HepG2 (cell line): Measurements from ENCODE around the gene PPIL6. TPM values are rescaled to one million over a fixed set of nuclear protein-coding genes. Genes with fewer than 3 reads are reported as not detected.

Experiments
- ATAC-seq: fragments of 200-7000 bp; cut with Tn5 transposase; 3 replicates; pipeline ENCODE4 v1.9.1; 2020; ENCODE audit warnings: mild to moderate bottlenecking, moderate library complexity
- BruUV-seq: library from RNA; stranded (reverse); fragments of 400-500 nt; replicated peaks from 2 replicates; lab custom pipeline; 2021; lab: Mats Ljungman, UMichigan
- CTCF ChIA-PET: fragments of 300-600 bp; formaldehyde crosslinking; extraction: SDS; loops from one replicate; lab custom pipeline; 2021; ENCODE audit warnings: low total read pairs, inconsistent platforms, low intra/inter-chr PET ratio; lab: Yijun Ruan, JAX
- POLR2A ChIA-PET: fragments of 350-600 bp; sonication (Branson Sonifier 250); formaldehyde crosslinking; loops from one replicate; lab custom pipeline; 2020; ENCODE audit warnings: antibody characterized with exemption, inconsistent platforms; lab: Yijun Ruan, JAX
- DNase-seq: peaks from one replicate; pipeline ENCODE4 v3.0.0-alpha.2; 2015; ENCODE audit warnings: low spot score
- FAIRE-seq: peaks from 3 replicates; lab custom pipeline; 2011; peaks lifted over from hg19 to GRCh38; lab: Jason Lieb, UNC
- H2AFZ ChIP-seq: one replicate; pipeline ENCODE4 v1.6.1; 2011; ENCODE audit warnings: low read length, inconsistent platforms
- H3K27ac ChIP-seq: fragments of 300-600 bp; 3 replicates; pipeline ENCODE4 v1.8.0; 2011; ENCODE audit warnings: mixed run types, mild to moderate bottlenecking, mixed read lengths, low read length, inconsistent platforms; ENCODE audit not compliant: insufficient read depth; ENCODE audit errors: extremely low read length
- H3K27me3 ChIP-seq, 2 experiments: fragments of 200-600 bp in 1 of 2; 2 replicates in 1 of 2; 3 replicates in 1 of 2; pipeline versions ENCODE4 v1.6.0 to v1.8.0; 2011; ENCODE audit warnings: low read length in 2 of 2, mild to moderate bottlenecking in 2 of 2, moderate library complexity in 2 of 2, inconsistent platforms in 1 of 2; ENCODE audit not compliant: insufficient read depth in 2 of 2, control insufficient read depth in 1 of 2
- H3K36me3 ChIP-seq, 2 experiments: fragments of 200-600 bp in 1 of 2; replicated peaks in 1 of 2; 2 replicates in 1 of 2; 3 replicates in 1 of 2; pipeline versions ENCODE4 v1.5.1 to v1.8.0; 2011; ENCODE audit warnings: low read length in 2 of 2, inconsistent platforms in 1 of 2; ENCODE audit not compliant: insufficient read depth in 2 of 2, control insufficient read depth in 1 of 2
- H3K4me1 ChIP-seq: 2 replicates; pipeline ENCODE4 v1.5.1; 2012; ENCODE audit warnings: low read length, inconsistent platforms; ENCODE audit not compliant: insufficient read depth
- H3K4me2 ChIP-seq: 2 replicates; pipeline ENCODE4 v1.6.0; 2011; ENCODE audit warnings: low read depth, low read length, inconsistent platforms
- H3K4me3 ChIP-seq, 3 experiments: fragments of 200-600 bp in 1 of 3; sonication (generic), shearing (Covaris generic) in 1 of 3; replicated peaks in 1 of 3; 2 replicates each; pipeline ENCODE4 v1.5.1; 2011 to 2016; ENCODE audit warnings: low read length in 3 of 3, inconsistent platforms in 2 of 3, low read depth in 2 of 3, mild to moderate bottlenecking in 2 of 3, control low read depth in 1 of 3, mixed read lengths in 1 of 3; ENCODE audit not compliant: insufficient read depth in 1 of 3
- H3K79me2 ChIP-seq: one replicate; pipeline ENCODE4 v1.6.1; 2011; ENCODE audit warnings: low read length, inconsistent platforms; ENCODE audit not compliant: insufficient read depth
- H3K9ac ChIP-seq: 2 replicates; pipeline ENCODE4 v1.6.0; 2011; ENCODE audit warnings: mild to moderate bottlenecking, low read depth, low read length, inconsistent platforms; ENCODE audit not compliant: insufficient read depth
- H3K9me3 ChIP-seq: 2 replicates; pipeline ENCODE4 v1.5.1; 2012; ENCODE audit warnings: mild to moderate bottlenecking, low read length
- H4K20me1 ChIP-seq: 2 replicates; pipeline ENCODE4 v1.6.0; 2011; ENCODE audit warnings: inconsistent platforms, mild to moderate bottlenecking, low read length, moderate library complexity; ENCODE audit not compliant: insufficient read depth
- BCL3 ChIP-seq: sonication (generic); formaldehyde crosslinking; IDR thresholded peaks from 2 replicates; pipeline ENCODE4 v1.5.1; 2020; ENCODE audit warnings: mild to moderate bottlenecking, missing genetic modification reagents, moderate library complexity
- BHLHE40 ChIP-seq: IDR thresholded peaks from 2 replicates; pipeline ENCODE4 v1.6.1; 2011; ENCODE audit warnings: low read length, improper control_type of control experiment
- CREB3 ChIP-seq: sonication (generic); formaldehyde crosslinking; IDR thresholded peaks from 2 replicates; pipeline ENCODE4 v1.5.0; 2020; ENCODE audit warnings: missing genetic modification reagents
- MED13 ChIP-seq: sonication (generic); formaldehyde crosslinking; IDR thresholded peaks from 2 replicates; pipeline ENCODE4 v1.5.0; 2020; ENCODE audit warnings: missing genetic modification reagents
- RFXAP ChIP-seq: sonication (generic); formaldehyde crosslinking; IDR thresholded peaks from 2 replicates; pipeline ENCODE4 v1.4.0; 2020; ENCODE audit warnings: missing genetic modification reagents, borderline replicate concordance
- SNAI1 ChIP-seq: sonication (generic); formaldehyde crosslinking; IDR thresholded peaks from 2 replicates; pipeline ENCODE4 v1.5.0; 2020; ENCODE audit warnings: mild to moderate bottlenecking, missing genetic modification reagents, borderline replicate concordance
- ZFP62 ChIP-seq: sonication (generic); formaldehyde crosslinking; IDR thresholded peaks from 2 replicates; pipeline ENCODE4 v1.4.0; 2020; ENCODE audit warnings: missing genetic modification reagents
- ZNF331 ChIP-seq: sonication (generic); formaldehyde crosslinking; IDR thresholded peaks from 2 replicates; pipeline ENCODE4 v1.4.0; 2020; ENCODE audit warnings: missing genetic modification reagents
- ZNF512B ChIP-seq: sonication (generic); formaldehyde crosslinking; IDR thresholded peaks from 2 replicates; pipeline ENCODE4 v1.5.1; 2020; ENCODE audit warnings: missing genetic modification reagents, mild to moderate bottlenecking, borderline replicate concordance
- ZNF513 ChIP-seq: sonication (generic); formaldehyde crosslinking; conservative IDR thresholded peaks from 2 replicates; pipeline ENCODE4 v1.5.0; 2020; ENCODE audit warnings: missing genetic modification reagents
- ZNF564 ChIP-seq: sonication (generic); formaldehyde crosslinking; IDR thresholded peaks from 2 replicates; pipeline ENCODE4 v1.8.1; 2023; ENCODE audit warnings: mild to moderate bottlenecking, missing genetic modification reagents
- ZNF574 ChIP-seq: sonication (generic); formaldehyde crosslinking; IDR thresholded peaks from 2 replicates; pipeline ENCODE4 v1.4.0; 2020; ENCODE audit warnings: missing genetic modification reagents
- ZNF644 ChIP-seq: IDR thresholded peaks from 2 replicates; pipeline ENCODE4 v1.6.1; 2016; ENCODE audit warnings: low read depth
- WGBS: methylation state at CpG from one replicate; pipeline ENCODE4 v1.1.6; 2017; ENCODE audit warnings: low lambda C conversion rate; 5-methylcytosine and 5-hydroxymethylcytosine counted together
- in situ Hi-C: cut with HindIII; loops from 2 replicates; pipeline ENCODE4 v1.10.0; 2017; ENCODE audit warnings: low pct_unique_long_range_greater_than_20kb; ENCODE audit not compliant: extremely low pct_ligation_motif_present
- intact Hi-C: fragments of 100-400 bp; cut with micrococcal nuclease; formaldehyde crosslinking; loops from one replicate; pipeline ENCODE4 v1.10.0; 2022; ENCODE audit not compliant: unreplicated experiment
- polyA plus RNA-seq, 8 experiments: library from polyadenylated mRNA; depleted of rRNA in 3 of 8; stranded (reverse) in 7 of 8; unstranded in 1 of 8; fragments of >200 nt; fragmentation: Illumina TruSeq in 4 of 8; extraction: Trizol in 4 of 8; gene quantifications; 2 replicates each; pipeline versions ENCODE4 v1.2.1 to v1.2.3, GENCODE V29; 2011 to 2016; ENCODE audit warnings: low read depth in 4 of 8, missing spikeins in 1 of 8, mixed read lengths in 1 of 8; ENCODE audit not compliant: insufficient read depth in 1 of 8
- total RNA-seq, 5 experiments: library from RNA; depleted of rRNA; stranded (reverse); fragments of >200 nt; fragmentation: Illumina TruSeq; extraction: Trizol; gene quantifications; 2 replicates each; pipeline ENCODE4 v1.2.3, GENCODE V29; 2016; ENCODE audit warnings: low read depth in 1 of 5

PPIL6 gene
- total and polyA plus RNA-seq, 2 of the 13 experiments (the other 11 are each of a cell fraction or from before 2014, with no cell fraction given): 0.22 to 0.46 TPM

- POLR2A ChIA-PET: interaction anchor here (1.0 to 3.8 kb wide), 7 partner anchors 9 to 58 kb away, joined by 3 to 29 read pairs (median 3); partner anchors contain the start of genes CD164 and MICAL1
- no peak for FAIRE-seq
- TF ChIP-seq ZNF644 (CRISPR knock-in tag): no peak
- no peak for TF ChIP-seq RFXAP (CRISPR knock-in tag)
- TF ChIP-seq ZFP62: no peak
- no peak for TF ChIP-seq ZNF574 (CRISPR knock-in tag)
- TF ChIP-seq CREB3 (CRISPR knock-in tag): no peak
- no peak for TF ChIP-seq MED13
- no peak for TF ChIP-seq ZNF564 (CRISPR knock-in tag)
- no peak for TF ChIP-seq ZNF331 (CRISPR knock-in tag)
- no peak; the same call in 1 of the 2 replicates for TF ChIP-seq BCL3 (CRISPR knock-in tag)
- TF ChIP-seq BHLHE40: no peak
- no peak; the same call in 1 of the 2 replicates for TF ChIP-seq ZNF512B (CRISPR knock-in tag)
- no peak for TF ChIP-seq SNAI1 (CRISPR knock-in tag)
- no peak for TF ChIP-seq ZNF513 (CRISPR knock-in tag)
These were observed 815 bp upstream of the PPIL6 start for GRCh38 chr6:109441069-109441816.

More at GRCh38 chr6:109441069-109441816, 815 bp upstream of the PPIL6 start:
- Histone ChIP-seq H3K27ac (peak overlapping the region; percentile 80), H3K4me2 (peak overlapping the region; percentile 93), H3K27me3 (no peaks in the 10 kb centered on the region; a peak in 1 of 5 replicates), H3K4me3 (peak overlapping the region; percentile 92 to 100 (median 94)), H2AFZ (peak overlapping the region; percentile 84), H3K9me3 (no peaks in the 10 kb centered on the region), H3K36me3 (peaks cover 2 to 10% of the 10 kb centered on the region in 2 experiments; a peak in 2 of 5 replicates), H3K79me2 (peaks cover 9% of the 10 kb centered on the region), H3K4me1 (peaks cover 25% of the 10 kb centered on the region), H3K9ac (peak overlapping the region; percentile 96), H4K20me1 (no peaks in the 10 kb centered on the region)
- TSS peak; percentile 42 for BruUV-seq
- in situ Hi-C loops (loop anchor here (5.0 kb wide), 1 partner anchor 59 kb away; the partner anchor contains the start of gene CD164), intact Hi-C loops (loop anchor here (1.0 to 2.0 kb wide), 3 partner anchors 14 to 58 kb away; partner anchors contain the start of genes CD164 and MICAL1)
- ATAC-seq: peak; percentile 76
- 0% methylated on average over 16 of the region's 31 CpGs for WGBS
- peak; percentile 40 for DNase-seq
- CTCF ChIA-PET: no interaction called here
